Neural cell (in vitro differentiated cells): Measurements from ENCODE around the gene COPS4. TPM values are rescaled to one million over a fixed set of nuclear protein-coding genes. Genes with fewer than 3 reads are reported as not detected.
A peak's percentile ranks its signal among the peaks of the same experiment; 100 is the strongest.
"Not testable (repeated sequence)": the region's sequence is repeated elsewhere in the genome, so short reads cannot be mapped to it uniquely, and the experiment has no call there.

Experiments used
- H2AFZ ChIP-seq: fragments of 200-600, 300-800 bp; sonication (generic), shearing (Covaris generic); 2 replicates; pipeline ENCODE4 v1.6.0; 2014; ENCODE audit warnings: low read depth, mild to moderate bottlenecking, antibody characterized with exemption, low read length, moderate library complexity
- H3F3A ChIP-seq: fragments of 200-600 bp; shearing (Covaris generic); 2 replicates; pipeline ENCODE4 v1.6.1; 2016; ENCODE audit warnings: mild to moderate bottlenecking, moderate library complexity, mixed read lengths, antibody characterized with exemption, low read length; ENCODE audit not compliant: insufficient read depth, poor library complexity, severe bottlenecking
- H3K27ac ChIP-seq: fragments of 200-600, 300-800 bp; sonication (generic), shearing (Covaris generic); 2 replicates; pipeline ENCODE4 v1.5.1; 2014; ENCODE audit warnings: mild to moderate bottlenecking, low read length, moderate library complexity
- H3K27me3 ChIP-seq: fragments of 300-800, 200-600 bp; sonication (generic), shearing (Covaris generic); 2 replicates; pipeline ENCODE4 v1.6.0; 2014; ENCODE audit warnings: mild to moderate bottlenecking, low read depth, low read length, moderate library complexity; ENCODE audit not compliant: insufficient read depth
- H3K36me3 ChIP-seq: fragments of 300-800, 200-600 bp; sonication (generic), shearing (Covaris generic); 2 replicates; pipeline ENCODE4 v1.5.1; 2014; ENCODE audit warnings: mild to moderate bottlenecking, antibody characterized with exemption, low read length, moderate library complexity; ENCODE audit not compliant: insufficient read depth
- H3K4me2 ChIP-seq: fragments of 300-800, 200-600 bp; sonication (generic), shearing (Covaris generic); 2 replicates; pipeline ENCODE4 v1.6.0; 2014; ENCODE audit warnings: mild to moderate bottlenecking, low read length
- H3K4me3 ChIP-seq: fragments of 300-800, 200-600 bp; sonication (generic), shearing (Covaris generic); 2 replicates; pipeline ENCODE4 v1.5.1; 2014; ENCODE audit warnings: mild to moderate bottlenecking, low read length, moderate library complexity
- H3K79me2 ChIP-seq: fragments of 200-600 bp; shearing (Covaris generic); replicated peaks from 2 replicates; pipeline ENCODE4 v1.6.0; 2014; ENCODE audit warnings: mild to moderate bottlenecking, low read length, moderate library complexity; ENCODE audit not compliant: insufficient read depth
- H3K9ac ChIP-seq: fragments of 300-800, 200-600 bp; sonication (generic), shearing (Covaris generic); 2 replicates; pipeline ENCODE4 v1.6.1; 2016; ENCODE audit warnings: mild to moderate bottlenecking, low read length, mixed read lengths
- H3K9me2 ChIP-seq: fragments of 200-600 bp; shearing (Covaris generic); 2 replicates; pipeline ENCODE4 v1.6.1; 2016; ENCODE audit warnings: mild to moderate bottlenecking, low read length, mixed read lengths; ENCODE audit not compliant: insufficient read depth
- H3K9me3 ChIP-seq: fragments of 200-600, 300-800 bp; sonication (generic), shearing (Covaris generic); 2 replicates; pipeline ENCODE4 v1.6.1; 2016; ENCODE audit warnings: mild to moderate bottlenecking, mixed run types, low read length, moderate library complexity, mixed read lengths
- H4K20me1 ChIP-seq: fragments of 200-600 bp; shearing (Covaris generic); 2 replicates; pipeline ENCODE4 v1.6.1; 2016; ENCODE audit warnings: mild to moderate bottlenecking, mixed run types; ENCODE audit not compliant: insufficient read depth
- CTCF ChIP-seq: fragments of 450-650 bp; IDR thresholded peaks from 2 replicates; pipeline ENCODE4 v1.5.1; 2014; ENCODE audit warnings: antibody characterized with exemption, mild to moderate bottlenecking, moderate library complexity; ENCODE audit not compliant: poor library complexity, severe bottlenecking
- EP300 ChIP-seq: fragments of 450-650 bp; conservative IDR thresholded peaks from 2 replicates; pipeline ENCODE4 v1.6.1; 2014; ENCODE audit warnings: antibody characterized with exemption, mild to moderate bottlenecking, moderate library complexity; ENCODE audit not compliant: poor library complexity, severe bottlenecking
- EZH2 ChIP-seq: fragments of 200-600, 300-800 bp; shearing (Covaris generic), sonication (generic); IDR thresholded peaks from 2 replicates; pipeline ENCODE4 v1.6.1; 2014; ENCODE audit warnings: antibody characterized with exemption, low read length, borderline replicate concordance, mild to moderate bottlenecking; ENCODE audit not compliant: insufficient read depth, poor library complexity, severe bottlenecking
- MXI1 ChIP-seq: fragments of 450-650 bp; conservative IDR thresholded peaks from 2 replicates; pipeline ENCODE4 v1.6.1; 2014; ENCODE audit warnings: antibody characterized with exemption, mild to moderate bottlenecking; ENCODE audit not compliant: poor library complexity, severe bottlenecking
- POLR2AphosphoS5 ChIP-seq: IDR thresholded peaks from 2 replicates; pipeline ENCODE4 v1.6.1; 2012
- RAD21 ChIP-seq: fragments of 450-650 bp; conservative IDR thresholded peaks from 2 replicates; pipeline ENCODE4 v1.6.1; 2014; ENCODE audit warnings: antibody characterized with exemption, mild to moderate bottlenecking, moderate library complexity
- REST ChIP-seq: IDR thresholded peaks from 2 replicates; pipeline ENCODE4 v1.6.1; 2012; ENCODE audit warnings: borderline replicate concordance
- SMC3 ChIP-seq: fragments of 450-650 bp; conservative IDR thresholded peaks from 2 replicates; pipeline ENCODE4 v1.6.1; 2014; ENCODE audit warnings: antibody characterized with exemption, mild to moderate bottlenecking, moderate library complexity; ENCODE audit not compliant: poor library complexity
- TAF1 ChIP-seq: IDR thresholded peaks from 2 replicates; pipeline ENCODE4 v1.6.1; 2012; ENCODE audit warnings: low read depth
- polyA plus RNA-seq: library from polyadenylated mRNA; depleted of rRNA; stranded (reverse); fragments of >200 nt; gene quantifications from 2 replicates; pipeline ENCODE4 v1.2.3, GENCODE V29; 2014

COPS4 gene
- polyA plus RNA-seq, 1 donor from 2014 or later: 77.7 TPM

GRCh38 chr4:83002329-83002728 lies 32.7 kb upstream of the COPS4 start:
- Histone ChIP-seq H3K27ac (no peak overlapping the region), H2AFZ (no peak overlapping the region), H4K20me1 (no peaks in the 10 kb centered on the region), H3F3A (no peaks in the 10 kb centered on the region), H3K36me3 (no peaks in the 10 kb centered on the region), H3K9ac (no peak overlapping the region), H3K9me3 (no peaks in the 10 kb centered on the region), H3K9me2 (no peaks in the 10 kb centered on the region), H3K4me2 (no peak overlapping the region), H3K79me2 (peaks cover 25% of the 10 kb centered on the region), H3K4me3 (no peak overlapping the region), H3K27me3 (no peaks in the 10 kb centered on the region)
- no peak for TF ChIP-seq SMC3
- no peak for TF ChIP-seq REST
- no peak for TF ChIP-seq MXI1
- TF ChIP-seq TAF1: no peak
- TF ChIP-seq EZH2: no peak
- no peak for TF ChIP-seq EP300
- no peak for TF ChIP-seq POLR2AphosphoS5
- no peak for TF ChIP-seq RAD21
- no peak for TF ChIP-seq CTCF

GRCh38 chr4:83003044-83003791 lies 31.8 kb upstream of the COPS4 start:
- not testable (repeated sequence) for H2AFZ ChIP-seq, H3K9me2 ChIP-seq, H3K27me3 ChIP-seq, H3F3A ChIP-seq, H3K9ac ChIP-seq, H3K36me3 ChIP-seq, H3K27ac ChIP-seq, H4K20me1 ChIP-seq, H3K4me3 ChIP-seq, H3K9me3 ChIP-seq, H3K4me2 ChIP-seq
- peaks cover 34% of the 10 kb centered on the region for H3K79me2 ChIP-seq

- peak overlapping the region; percentile 91 for H3K4me3 ChIP-seq
Observed at GRCh38 chr4:83009529-83009928, 25.5 kb upstream of the COPS4 start.

More at GRCh38 chr4:83009529-83009928, 25.5 kb upstream of the COPS4 start:
- peaks cover 42% of the 10 kb centered on the region for H3K79me2 ChIP-seq
- H3K9me2 ChIP-seq: no peaks in the 10 kb centered on the region
- peak overlapping the region; percentile 92 for H3K4me2 ChIP-seq
- no peaks in the 10 kb centered on the region for H4K20me1 ChIP-seq
- TF ChIP-seq TAF1 (no peak), REST (no peak), EP300 (no peak), POLR2AphosphoS5 (no peak), EZH2 (no peak), CTCF (no peak), MXI1 (no peak), RAD21 (no peak), SMC3 (no peak)
- no peak overlapping the region for H3K27ac ChIP-seq
- no peaks in the 10 kb centered on the region for H3K9me3 ChIP-seq
- no peaks in the 10 kb centered on the region for H3K27me3 ChIP-seq
- peaks cover 14% of the 10 kb centered on the region for H3F3A ChIP-seq
- H3K36me3 ChIP-seq: no peaks in the 10 kb centered on the region
- H2AFZ ChIP-seq: peak overlapping the region; percentile 72
- peak overlapping the region; percentile 79 for H3K9ac ChIP-seq
